Type B pancreatic cell (in vitro differentiated cells): ENCODE data around the gene NT5DC3. TPM values are rescaled to one million over a fixed set of nuclear protein-coding genes. Genes with fewer than 3 reads are reported as not detected.
A peak's percentile ranks its signal among the peaks of the same experiment; 100 is the strongest.

ENCODE experiments used
- DNase-seq: peaks from one replicate; pipeline ENCODE4 v3.0.0; 2021; ENCODE audit warnings: mixed read lengths; ENCODE audit not compliant: unreplicated experiment; ENCODE audit errors: extremely low spot score
- H3K27ac Mint-ChIP-seq: 2 replicates; pipeline ENCODE4 v1.8.0; 2021; ENCODE audit warnings: mild to moderate bottlenecking, mixed read lengths
- H3K27me3 Mint-ChIP-seq: 2 replicates; pipeline ENCODE4 v1.8.0; 2021; ENCODE audit warnings: mixed read lengths
- H3K36me3 Mint-ChIP-seq: 2 replicates; pipeline ENCODE4 v1.8.0; 2021; ENCODE audit warnings: mixed read lengths
- H3K4me1 Mint-ChIP-seq: one replicate; pipeline ENCODE4 v1.8.0; 2021; ENCODE audit warnings: mixed read lengths; ENCODE audit not compliant: unreplicated experiment
- H3K4me3 Mint-ChIP-seq: 2 replicates; pipeline ENCODE4 v1.8.0; 2021; ENCODE audit warnings: mild to moderate bottlenecking, mixed read lengths
- H3K9me3 Mint-ChIP-seq: 2 replicates; pipeline ENCODE4 v1.8.0; 2021; ENCODE audit warnings: mixed read lengths
- total RNA-seq: library from RNA; stranded (reverse); gene quantifications from 2 replicates; pipeline ENCODE4 v1.2.1, GENCODE V29; 2021; ENCODE audit warnings: low replicate concordance
- TF ChIP-seq, protein P1 (sequence below): fragments of 200-600 bp; sonication (generic); conservative IDR thresholded peaks from 2 replicates; pipeline ENCODE4 v1.5.0; 2021; ENCODE audit warnings: antibody characterized with exemption, mild to moderate bottlenecking

NT5DC3 gene
- total RNA-seq, 1 donor from 2014 or later: 16.3 TPM

GRCh38 chr12:103783744-103784664, 57.0 kb downstream of the NT5DC3 start:
- Mint-ChIP-seq H3K36me3 (peaks cover 38% of the 10 kb centered on the region), H3K27me3 (no peaks in the 10 kb centered on the region), H3K9me3 (no peaks in the 10 kb centered on the region), H3K4me3 (no peak overlapping the region), H3K27ac (no peak overlapping the region), H3K4me1 (peaks cover 11% of the 10 kb centered on the region)
- TF ChIP-seq, protein P1, sequence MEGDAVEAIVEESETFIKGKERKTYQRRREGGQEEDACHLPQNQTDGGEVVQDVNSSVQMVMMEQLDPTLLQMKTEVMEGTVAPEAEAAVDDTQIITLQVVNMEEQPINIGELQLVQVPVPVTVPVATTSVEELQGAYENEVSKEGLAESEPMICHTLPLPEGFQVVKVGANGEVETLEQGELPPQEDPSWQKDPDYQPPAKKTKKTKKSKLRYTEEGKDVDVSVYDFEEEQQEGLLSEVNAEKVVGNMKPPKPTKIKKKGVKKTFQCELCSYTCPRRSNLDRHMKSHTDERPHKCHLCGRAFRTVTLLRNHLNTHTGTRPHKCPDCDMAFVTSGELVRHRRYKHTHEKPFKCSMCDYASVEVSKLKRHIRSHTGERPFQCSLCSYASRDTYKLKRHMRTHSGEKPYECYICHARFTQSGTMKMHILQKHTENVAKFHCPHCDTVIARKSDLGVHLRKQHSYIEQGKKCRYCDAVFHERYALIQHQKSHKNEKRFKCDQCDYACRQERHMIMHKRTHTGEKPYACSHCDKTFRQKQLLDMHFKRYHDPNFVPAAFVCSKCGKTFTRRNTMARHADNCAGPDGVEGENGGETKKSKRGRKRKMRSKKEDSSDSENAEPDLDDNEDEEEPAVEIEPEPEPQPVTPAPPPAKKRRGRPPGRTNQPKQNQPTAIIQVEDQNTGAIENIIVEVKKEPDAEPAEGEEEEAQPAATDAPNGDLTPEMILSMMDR: no peak
- DNase-seq: no peak

- Mint-ChIP-seq H3K4me1 (peaks cover 11% of the 10 kb centered on the region), H3K4me3 (no peak overlapping the region), H3K27ac (no peak overlapping the region), H3K27me3 (no peaks in the 10 kb centered on the region), H3K9me3 (no peaks in the 10 kb centered on the region), H3K36me3 (peaks cover 46% of the 10 kb centered on the region)
- no peak for DNase-seq
- TF ChIP-seq, protein P1: no peak
Observed at GRCh38 chr12:103782399-103782798, 58.6 kb downstream of the NT5DC3 start.

DNA sequence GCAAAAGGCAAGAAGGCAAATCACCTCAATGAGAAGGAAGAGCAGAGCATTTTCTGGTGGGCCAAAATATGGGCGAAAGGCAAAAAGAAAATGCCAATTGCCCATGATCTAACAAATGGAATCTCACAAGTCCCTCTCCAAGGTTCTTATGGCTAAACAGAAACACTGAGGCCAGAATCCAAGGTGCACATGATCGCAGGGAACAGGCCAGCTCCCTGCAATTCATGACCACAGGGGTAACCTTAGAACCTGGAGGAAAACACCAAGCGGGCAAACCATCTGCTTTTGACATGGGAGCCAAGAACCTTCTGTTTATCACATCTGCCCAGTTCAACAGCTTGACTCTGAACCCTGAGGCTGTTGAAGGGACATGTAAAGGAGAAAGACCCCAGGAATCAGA, 60.0 kb downstream of the NT5DC3 start:
- TF ChIP-seq, protein P1: no peak
- H3K36me3 Mint-ChIP-seq: peaks cover 45% of the 10 kb centered on the region

DNA sequence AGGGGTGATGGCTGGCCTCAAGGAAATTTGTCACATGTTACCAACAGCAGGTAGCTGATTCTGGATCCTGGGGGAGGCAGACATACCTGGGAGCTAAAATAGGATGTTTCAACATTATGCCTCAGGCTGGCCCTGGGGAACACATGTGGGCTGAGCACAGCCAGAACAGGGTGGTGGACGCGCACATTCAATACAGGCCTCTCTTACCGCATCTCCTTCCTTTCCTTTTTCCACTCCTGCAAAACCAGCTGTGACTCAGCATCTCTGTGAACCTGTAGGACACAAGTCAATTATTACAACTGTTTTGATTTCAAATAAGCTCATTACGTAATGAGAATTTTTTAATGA, 61.0 kb downstream of the NT5DC3 start:
- peaks cover 46% of the 10 kb centered on the region for H3K36me3 Mint-ChIP-seq
- TF ChIP-seq, protein P1: no peak
- no peak overlapping the region for H3K4me3 Mint-ChIP-seq
- no peaks in the 10 kb centered on the region for H3K27me3 Mint-ChIP-seq
- H3K27ac Mint-ChIP-seq: peak overlapping the region; percentile 21
- H3K9me3 Mint-ChIP-seq: no peaks in the 10 kb centered on the region
- peaks cover 4% of the 10 kb centered on the region for H3K4me1 Mint-ChIP-seq
- DNase-seq: no peak

More for the DNA sequence above, 60.0 kb downstream of the NT5DC3 start:
- H3K27me3 Mint-ChIP-seq: no peaks in the 10 kb centered on the region
- no peak for DNase-seq
- H3K4me1 Mint-ChIP-seq: peaks cover 11% of the 10 kb centered on the region
- no peak overlapping the region for H3K4me3 Mint-ChIP-seq
- no peak overlapping the region for H3K27ac Mint-ChIP-seq
- H3K9me3 Mint-ChIP-seq: no peaks in the 10 kb centered on the region

- H3K4me3 Mint-ChIP-seq: no peak overlapping the region
- no peaks in the 10 kb centered on the region for H3K9me3 Mint-ChIP-seq
- no peak for DNase-seq
- H3K36me3 Mint-ChIP-seq: peaks cover 48% of the 10 kb centered on the region
- no peaks in the 10 kb centered on the region for H3K27me3 Mint-ChIP-seq
- H3K27ac Mint-ChIP-seq: peak overlapping the region; percentile 21
- H3K4me1 Mint-ChIP-seq: peaks cover 4% of the 10 kb centered on the region
- TF ChIP-seq, protein P1: no peak
Observed at GRCh38 chr12:103779410-103780092, 61.5 kb downstream of the NT5DC3 start.
